Fibroblast of skin of abdomen (primary cell): ENCODE measurements around the gene CFAP299.

ENCODE experiments used
- DNase-seq: peaks from one replicate; pipeline ENCODE4 v3.0.0-alpha.2; 2013

Gene CFAP299

DNA sequence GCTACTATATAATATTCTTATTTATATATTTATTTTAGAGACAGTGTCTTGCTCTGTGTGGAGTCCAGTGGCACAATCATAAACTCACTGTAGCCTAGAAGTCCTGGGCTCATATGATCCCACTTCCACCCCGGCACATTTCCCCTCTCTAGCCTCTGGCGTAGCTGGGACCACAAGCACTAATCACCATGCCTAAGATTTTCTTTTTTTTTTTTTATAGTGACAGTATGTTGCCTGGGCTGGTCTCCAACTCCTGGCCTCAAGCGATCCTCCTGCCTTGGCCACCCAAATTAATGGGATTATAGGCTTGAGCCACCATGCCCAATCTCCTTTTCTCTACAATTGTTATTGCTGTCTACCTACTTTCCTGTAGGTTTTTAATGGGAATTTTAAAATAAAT, 620.9 kb downstream of the CFAP299 start:
- no peak for DNase-seq

DNA sequence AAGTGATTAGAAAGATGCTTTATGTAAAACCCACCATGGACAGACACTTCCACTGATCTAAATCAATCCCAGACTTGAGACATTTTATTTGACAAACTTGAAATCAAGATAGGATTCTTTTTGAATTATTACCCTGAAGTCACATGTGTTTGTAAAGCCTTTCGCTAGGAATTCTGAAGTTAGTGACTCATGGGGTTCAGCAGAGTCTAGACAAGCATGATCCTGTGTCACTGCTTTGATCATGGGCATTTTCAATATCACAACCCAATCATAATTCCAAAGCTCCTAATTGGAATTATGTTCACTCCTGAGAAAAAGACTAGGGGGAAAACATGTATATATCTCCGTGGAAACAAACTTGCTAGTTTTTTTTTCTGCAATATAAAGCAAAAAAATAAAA, 627.5 kb downstream of the CFAP299 start:
- DNase-seq, result peak; percentile 47

DNA sequence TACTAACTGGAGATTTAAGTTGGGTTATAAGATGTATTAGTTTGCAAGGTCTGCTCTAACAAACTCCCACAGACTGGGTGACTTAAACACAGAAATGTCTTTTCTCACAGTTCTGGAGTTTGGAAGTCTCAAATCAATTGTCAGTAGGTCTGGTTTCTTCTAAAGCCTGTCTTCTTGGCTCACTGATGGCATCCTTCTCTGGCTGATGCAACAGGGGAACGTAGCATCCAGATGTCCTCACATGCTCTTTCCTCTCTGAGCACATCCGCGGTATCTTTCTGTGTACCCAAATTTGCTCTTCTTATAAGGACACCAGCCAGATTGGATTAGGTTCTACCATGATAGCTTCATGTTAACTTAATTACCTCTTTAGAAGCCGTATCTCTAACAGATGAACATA, 631.8 kb downstream of the CFAP299 start:
- DNase-seq, result peak; percentile 4

DNA sequence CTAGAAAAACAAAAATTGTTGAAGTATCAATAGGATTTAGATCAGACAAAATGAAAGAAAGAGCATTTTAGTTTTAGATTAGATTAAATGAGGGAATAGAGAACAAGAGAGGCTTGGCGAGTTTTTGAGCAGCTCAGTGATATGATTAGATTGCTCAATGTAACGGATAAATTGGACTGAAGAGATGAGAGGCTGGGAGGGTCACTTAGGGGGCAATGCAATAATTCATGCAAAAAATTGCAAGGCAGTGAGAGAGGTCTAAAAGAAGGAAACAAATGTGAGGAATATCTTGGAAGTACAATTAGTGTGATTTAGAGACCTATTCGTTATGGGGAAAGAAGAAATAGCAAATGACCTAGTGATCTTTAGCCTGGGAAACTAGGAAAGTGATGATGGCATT, 644.7 kb downstream of the CFAP299 start:
- DNase-seq, result no peak

- no peak for DNase-seq
Measured at GRCh38 chr4:80986011-80986410, 650.5 kb downstream of the CFAP299 start.

DNA sequence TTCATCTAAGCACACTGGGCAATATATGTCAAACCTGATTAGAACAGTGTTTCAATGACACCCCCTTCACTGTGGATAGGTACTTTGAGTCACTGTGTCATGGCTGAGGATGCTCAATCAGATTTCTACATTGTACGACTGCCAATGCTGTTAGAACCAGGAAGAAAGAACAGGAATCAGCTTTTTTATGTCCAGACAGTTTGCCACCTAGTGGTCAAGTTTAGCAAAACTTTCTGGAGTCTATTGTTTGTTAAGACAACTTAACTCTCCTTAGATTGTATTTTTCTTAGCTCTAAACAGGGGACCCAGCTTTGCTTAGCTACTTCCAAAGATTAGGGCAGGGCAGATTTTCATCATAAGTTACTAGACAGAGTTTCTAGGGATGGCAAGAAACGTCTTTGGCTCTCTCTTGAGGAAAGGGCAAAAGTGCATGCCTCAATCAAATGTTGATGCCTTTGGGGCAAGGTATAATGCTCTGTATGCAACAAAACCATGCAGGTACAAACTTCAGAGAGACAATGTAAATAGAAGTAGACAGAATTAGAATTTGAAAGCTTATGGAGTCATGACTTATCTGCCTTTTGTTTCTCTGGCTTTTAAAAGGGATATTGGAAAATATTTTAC, 654.5 kb downstream of the CFAP299 start:
- peak; percentile 65 for DNase-seq

DNA sequence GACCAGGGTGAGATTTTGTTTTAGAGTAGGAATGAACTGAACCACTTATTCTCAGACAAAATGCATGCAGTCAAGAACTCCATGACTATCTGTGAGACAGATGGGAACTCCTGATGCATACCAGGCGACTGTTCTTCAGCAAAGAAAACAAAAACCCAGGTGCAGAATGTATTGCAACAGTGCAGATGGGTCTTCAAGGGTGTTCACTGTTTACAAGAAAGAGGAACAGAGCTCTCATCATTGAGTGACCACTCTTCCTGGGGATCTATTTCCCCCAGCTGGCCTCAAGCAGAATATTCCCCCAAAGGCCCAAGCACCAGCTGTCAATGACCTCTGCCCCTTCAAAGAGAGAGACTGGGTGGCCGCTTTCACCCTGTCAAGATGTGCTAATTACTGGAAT, 655.3 kb downstream of the CFAP299 start:
- DNase-seq, result no peak

DNA sequence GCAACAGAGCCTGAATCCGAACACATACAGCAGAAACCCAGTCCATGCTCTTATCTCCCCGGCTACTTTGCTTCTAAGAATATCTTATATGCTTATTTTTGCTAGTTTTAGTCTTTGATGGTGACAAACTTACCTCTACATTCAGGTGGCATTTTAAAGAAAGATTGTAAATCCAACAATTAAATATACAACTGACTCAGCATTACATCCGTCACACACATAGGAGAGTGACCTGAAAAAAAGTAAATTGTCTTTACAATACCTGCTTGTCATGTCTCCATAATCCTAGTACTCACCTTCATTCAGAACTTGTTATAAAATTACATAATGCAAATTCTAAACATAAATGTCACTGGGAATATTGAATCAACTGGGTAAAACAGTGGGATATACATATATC, 664.4 kb downstream of the CFAP299 start:
- DNase-seq, result no peak

DNA sequence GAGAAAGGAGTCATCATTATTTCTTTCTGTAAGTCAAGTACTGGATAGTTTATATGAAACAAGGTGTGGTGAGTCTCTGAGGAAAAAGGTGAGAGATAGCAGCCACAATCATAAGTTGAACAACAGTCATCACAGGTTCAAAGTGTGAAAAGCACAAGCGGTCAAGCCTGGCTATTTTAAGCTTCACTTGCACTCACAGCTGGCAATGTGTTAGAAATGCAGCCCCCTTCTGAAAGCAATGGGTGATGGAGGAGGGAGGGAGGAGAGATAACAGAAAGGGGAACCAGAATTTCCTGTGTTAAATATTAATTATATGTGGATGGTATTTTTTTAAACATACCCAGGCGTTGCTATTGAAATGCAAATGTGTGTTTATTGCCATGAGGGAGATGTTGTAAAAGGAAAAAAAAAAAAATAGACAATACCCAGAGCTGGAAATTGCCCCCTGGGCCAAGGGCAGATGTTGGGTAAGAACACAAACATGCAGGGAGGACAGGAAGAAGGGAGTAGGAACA, 668.1 kb downstream of the CFAP299 start:
- no peak for DNase-seq

DNA sequence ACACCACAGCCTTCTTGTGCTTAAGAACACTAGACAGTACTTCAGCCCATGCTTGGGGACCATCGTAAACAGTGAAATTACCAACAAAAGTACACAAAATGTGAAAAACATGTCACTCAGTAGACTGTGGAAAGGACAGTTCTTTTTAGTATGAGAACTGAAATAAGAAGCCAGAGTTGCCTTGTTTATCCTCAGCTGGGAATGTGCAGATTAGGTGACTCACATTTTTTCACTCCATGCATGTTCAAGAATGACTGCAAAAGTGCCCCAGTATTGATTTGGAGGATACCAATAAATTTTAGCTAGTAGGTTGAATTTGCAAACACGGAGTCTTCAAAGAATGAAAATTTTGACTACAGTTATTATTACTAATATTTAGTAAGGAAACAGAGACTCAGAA, 671.9 kb downstream of the CFAP299 start:
- DNase-seq, result no peak
